Retina (tissue), 1 donor: ENCODE measurements around the gene KCNC1.

ENCODE experiments used
- DNase-seq: peaks from one replicate; pipeline ENCODE4 v3.0.0-alpha.2; 2016

KCNC1 gene

DNA sequence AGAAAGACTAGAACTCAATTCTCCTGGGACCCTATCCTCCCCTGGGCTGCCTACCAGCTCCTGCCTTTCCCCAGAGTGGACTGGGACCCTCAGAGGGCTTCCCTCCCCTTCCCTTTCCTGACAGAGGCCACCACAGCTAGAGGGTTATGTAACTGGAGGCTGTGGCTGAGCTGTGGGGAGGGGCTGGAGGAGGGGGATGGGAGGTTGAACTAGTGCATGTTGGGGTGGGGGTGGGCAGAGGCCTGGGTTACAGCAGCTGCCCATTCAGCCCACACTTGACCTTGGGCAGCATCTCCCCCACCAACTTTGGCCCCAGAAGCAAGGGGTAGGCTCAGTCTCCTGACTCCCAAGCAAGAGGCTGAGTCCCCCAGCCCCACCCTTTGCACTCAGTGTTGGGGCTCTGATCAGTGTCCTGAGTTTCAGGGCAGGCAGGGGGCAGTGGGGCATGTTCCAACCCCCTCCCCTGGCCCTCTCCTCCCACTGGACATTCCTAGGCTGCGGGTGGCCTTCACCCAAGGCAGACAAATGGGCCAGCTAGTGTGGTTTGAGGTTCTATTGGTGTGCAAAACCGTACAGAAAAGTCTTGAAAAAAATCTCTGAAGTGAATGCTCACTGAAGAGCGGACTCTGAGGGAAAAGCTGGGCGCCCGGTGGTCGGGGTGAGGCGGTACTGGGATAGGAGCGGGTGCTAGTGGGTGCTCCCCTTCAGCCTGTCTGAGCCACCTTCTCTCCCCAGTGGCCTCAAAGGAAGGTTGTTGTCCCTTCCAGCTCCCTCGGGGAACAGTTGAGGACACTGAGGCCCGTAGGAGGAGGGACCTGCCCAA lies 3.8 kb downstream of the KCNC1 start:
- DNase-seq = no peak

DNA sequence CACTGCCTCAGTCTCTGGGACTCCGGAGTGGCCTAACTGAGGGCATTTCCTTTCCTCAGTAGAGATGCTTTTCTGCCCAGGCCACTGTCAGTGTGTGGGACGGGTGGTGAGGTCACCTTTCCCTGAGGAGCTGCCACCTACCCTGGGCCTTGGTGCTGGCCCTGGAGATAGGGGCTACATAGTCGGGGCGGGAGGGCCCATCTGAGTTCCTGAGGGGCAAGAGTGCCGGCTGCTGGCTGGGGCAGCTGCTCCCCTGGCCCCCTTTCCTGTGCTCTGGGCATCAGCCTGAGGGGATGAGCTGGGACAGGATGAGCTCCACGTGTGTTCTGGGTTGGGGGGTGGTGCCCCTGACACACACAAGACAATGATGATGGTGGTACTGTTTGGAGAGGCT lies 5.4 kb downstream of the KCNC1 start:
- DNase-seq = no peak

DNA sequence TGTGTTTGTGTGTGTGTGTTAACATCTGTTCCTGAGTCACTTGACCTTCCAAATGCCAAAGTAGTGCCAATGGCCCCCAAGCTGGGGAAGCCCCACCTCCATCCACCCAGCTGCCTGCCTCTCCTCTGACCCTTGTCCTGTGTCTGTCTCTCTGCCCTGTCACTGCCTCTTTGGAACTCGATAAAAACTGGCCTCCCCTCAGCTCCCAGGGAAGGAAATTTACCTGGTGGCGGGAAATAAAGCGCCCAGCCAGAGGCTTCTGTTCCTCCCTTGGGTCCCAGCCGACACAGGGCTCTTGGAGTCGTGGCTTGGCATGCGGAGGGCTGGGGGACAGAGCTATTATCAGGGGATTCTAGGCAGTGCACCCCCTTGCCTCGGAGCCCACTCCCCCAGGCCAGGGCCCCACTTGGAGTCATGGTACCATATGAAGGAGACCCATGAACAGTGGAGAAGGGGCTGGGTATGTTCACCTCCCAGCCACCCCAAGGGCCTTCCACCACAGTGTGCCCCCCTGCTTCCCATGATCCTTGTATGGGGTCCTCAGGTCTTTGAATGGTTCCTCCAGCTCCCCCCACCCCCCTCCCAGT lies 6.2 kb downstream of the KCNC1 start:
- DNase-seq = no peak

DNA sequence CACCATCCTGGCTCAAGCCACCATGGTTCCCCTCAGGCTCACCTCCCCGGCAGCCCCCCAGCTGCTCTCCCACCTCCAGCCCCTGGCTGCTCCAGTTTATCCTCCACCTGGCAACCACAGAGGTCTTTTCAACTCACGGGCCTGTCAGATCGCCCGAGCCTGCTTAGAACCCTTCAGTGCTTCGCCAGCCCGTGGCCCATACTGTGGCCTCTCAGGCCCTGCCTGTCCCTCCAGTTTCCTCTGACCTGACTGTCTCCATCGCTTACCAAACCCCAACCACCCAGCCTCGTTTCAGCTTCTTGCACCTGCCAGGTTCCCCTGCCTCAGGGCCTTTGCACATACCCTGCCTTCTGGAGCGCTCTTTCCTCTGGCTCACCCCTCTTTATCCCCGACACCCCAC lies 6.9 kb downstream of the KCNC1 start:
- DNase-seq = no peak

DNA sequence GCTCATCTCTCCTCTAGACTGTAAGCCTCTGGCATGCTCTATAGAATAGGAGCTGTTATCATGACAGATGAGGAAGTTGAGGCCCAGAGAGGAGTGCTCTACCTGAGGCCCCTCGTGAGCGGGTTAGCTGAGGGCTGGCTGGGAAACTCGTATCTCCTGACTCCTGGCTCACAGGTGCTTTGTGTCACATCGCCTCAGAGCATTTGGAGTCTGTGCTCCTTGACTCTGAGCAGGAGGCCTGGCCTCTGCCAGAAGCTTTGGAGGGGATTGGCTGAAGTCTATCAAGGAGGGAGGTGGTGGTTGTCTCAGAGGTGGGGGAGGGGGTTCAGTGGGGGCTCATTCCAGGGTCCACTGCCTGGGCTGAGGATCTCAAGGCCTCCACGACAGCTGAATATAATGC lies 7.4 kb downstream of the KCNC1 start:
- no peak for DNase-seq

DNA sequence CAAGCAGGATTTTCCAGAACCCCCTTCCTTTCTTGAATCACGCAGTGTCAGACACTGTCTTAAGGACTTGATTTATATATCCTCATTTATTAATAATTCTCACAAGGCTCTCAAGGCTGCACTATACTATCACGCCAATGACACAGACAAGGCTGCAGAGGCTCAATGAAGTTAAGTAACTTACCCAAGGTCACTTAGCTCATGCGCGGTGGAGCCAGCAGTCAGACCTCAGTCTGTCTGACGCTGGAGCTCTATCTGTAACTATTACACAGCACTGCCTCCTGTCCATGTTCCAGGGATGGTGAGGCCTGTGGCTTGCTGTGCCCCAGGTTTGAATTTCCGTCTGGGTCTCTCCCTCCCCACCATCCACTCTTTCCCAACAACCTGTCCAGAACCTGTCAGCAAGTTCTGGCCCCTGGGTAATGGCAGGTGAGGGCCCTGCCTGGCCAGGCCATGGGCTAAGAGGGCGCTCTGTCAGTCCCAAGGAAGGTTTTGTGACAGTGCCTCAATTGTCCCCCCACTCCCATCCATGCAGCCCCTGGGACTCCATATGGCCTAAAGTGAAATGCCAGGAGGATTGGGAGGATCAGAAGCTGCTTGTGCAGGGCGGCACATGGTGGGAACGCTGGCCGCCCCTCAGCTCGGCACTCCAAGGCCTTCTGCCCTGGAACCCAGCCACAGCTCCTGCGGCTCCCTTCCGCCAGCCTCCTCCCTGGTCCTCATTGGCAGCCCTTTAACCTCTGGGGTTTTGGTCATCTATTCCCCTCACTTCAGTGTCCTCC lies 8.6 kb downstream of the KCNC1 start:
- DNase-seq = no peak

DNA sequence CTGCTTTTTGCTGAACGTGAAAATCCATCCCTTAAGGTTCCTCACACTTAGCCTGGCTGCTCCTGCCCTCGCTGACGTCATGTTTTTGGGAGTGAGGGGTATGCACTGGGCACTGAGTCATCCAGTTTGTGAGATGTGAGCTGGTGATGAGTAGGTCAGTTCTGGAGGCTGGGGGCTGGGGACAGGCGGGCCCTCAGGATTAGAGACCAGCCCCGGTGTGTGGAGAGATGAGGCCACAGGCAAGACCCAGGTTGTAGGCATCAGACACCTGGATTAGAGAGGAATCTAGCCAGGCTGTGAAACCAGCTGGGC lies 9.2 kb downstream of the KCNC1 start:
- DNase-seq = no peak

DNA sequence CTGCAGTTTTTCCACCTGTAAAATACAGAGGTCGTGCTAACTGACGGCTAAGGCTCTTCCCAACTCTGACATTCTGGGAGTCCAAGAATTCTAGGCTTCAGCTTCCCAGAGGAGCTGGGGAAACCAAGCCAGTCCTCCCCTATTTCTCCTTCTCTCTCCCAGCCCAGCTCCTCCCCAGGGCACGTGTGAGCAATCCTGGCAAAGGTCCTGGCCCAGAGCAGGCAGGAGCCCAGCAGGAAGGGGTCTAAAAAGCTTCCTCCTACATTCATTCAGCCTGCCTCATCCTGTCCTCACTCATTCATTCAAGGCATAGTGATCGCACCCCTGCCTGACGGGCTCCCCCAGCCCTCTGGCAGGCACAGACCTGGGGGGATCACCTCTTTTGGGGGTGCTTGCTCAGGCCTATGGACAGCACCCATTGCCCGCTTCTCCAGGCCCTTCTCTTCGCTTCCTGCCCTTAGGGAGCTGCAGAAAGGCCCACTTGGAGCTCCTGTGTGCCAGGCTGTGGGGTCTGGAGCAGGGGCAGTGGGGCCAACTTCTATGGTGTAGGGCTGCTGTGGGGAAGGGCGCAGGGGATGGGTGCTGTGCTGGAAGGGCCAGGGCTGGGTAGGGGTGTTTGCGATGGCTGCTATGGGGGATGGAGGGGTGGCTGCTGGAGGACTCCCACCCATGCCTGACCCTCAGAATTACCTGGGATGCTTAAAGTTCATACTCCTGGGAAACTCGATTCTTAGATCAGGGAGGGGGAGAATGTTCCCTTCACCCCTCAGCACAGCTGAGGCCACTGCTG lies 9.8 kb downstream of the KCNC1 start:
- DNase-seq = no peak

DNA sequence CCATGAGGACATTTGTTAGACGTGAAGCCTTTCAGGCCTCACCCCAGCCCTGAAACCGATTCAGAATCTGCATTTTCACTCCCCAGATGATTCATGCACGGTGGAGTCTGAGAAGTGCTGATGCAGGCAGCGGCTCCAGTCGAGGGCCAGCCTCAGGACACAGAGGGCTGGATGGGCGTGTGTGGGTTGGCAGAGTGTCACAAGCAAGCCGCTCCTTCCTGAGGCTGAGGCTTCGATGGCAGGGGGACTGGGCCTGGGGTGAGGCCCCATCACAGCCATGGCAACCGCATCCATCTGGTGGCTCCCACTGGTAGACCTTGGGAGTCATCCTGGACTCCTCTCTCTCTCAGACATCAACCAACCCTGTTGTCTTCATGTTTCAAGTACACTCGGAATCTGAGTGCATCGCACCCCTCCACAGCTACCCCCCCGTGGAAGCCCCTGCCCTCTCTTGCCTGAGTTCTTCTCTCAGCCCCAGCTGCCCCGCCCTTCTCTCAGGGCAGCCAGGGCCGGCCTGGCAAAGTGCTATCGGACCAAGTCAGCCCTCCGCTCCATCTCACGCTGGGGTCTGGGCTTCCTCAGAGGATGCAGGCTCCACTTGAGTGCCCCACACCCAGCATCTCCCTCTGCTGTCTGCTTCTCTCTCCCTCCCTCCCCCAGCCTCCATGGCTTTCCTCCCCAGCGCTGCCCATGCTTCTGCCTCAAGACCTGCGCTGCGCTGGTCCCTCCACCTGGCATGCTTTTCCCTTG lies 10.6 kb downstream of the KCNC1 start:
- DNase-seq = no peak

DNA sequence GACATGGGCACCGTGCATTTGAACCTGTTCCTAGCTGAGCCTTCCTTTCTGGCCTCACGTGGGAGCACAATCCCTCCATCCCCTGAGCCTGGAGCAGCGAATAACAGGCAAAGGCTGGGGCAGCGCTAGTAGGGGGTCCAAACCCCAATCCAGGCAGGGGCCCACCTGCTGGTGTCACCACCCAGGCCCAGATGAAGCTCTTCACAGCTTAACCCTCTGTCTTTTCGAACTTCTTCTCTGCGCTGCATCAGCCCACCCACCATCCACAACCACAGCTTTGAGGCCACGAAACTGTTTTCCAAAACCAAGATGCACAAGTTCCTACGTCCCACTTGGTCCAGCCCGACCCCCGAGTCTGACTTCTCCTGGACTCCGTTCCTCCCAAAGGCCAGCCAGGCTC lies 11.5 kb downstream of the KCNC1 start:
- no peak for DNase-seq

DNA sequence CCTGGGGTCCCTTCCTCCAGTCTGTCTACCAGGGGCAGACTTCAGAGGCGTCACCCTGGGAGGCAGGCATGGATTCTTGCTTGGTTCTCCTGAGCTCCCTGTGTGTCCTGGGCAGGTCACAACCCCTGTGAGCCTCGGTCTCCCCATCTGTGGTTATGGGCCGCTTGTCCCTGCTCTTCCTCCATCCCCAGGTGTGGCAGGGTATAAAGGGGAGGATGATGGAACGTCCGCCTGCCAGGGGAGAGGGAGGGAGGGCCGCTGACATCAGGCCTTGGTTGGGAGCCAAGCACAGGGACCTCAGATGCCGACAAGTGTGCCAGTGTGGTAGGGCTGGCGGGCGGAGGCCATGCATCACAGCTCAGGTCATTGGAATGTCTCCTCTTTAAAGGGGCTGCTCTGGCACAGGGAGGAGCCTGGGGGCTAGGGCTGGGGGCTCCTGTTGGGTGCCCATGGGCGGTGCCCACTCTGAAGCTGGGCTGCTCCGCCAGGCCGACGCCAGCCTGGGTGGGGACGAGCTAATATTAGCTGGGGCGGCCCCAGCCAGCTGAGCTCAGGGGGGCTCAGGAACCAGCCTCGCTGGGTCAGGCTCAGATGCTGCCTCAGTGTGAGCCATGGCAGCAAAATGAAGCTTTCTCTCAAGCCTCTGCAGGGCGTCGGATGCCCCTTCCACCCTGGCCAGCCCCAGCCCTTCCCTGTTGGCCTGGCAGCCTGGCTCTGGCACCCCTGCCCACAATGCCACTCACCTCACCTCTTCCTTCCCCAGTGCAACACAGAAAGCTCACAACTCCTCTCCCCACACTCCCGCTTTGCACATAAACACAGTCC lies 12.8 kb downstream of the KCNC1 start:
- no peak for DNase-seq

DNA sequence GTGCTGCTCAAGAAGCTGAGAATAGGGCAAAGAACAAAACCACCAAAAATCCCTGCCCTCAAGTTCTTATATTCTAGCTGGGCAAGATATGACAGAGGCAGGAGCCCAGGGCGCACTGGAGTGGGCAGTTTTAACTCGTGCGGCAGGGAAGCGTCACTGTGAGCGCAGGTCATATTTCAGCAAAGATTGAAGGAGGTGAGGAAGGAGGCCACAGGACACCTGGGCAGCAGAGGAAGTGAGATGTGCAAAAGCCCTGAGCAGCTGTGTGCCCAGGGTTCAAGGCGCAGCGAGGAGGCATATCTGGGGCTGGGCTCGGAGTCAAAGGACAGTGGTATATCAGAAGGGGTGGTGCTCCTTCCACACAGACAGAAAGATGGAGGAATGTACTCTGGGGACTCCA lies 13.5 kb downstream of the KCNC1 start:
- DNase-seq = no peak

DNA sequence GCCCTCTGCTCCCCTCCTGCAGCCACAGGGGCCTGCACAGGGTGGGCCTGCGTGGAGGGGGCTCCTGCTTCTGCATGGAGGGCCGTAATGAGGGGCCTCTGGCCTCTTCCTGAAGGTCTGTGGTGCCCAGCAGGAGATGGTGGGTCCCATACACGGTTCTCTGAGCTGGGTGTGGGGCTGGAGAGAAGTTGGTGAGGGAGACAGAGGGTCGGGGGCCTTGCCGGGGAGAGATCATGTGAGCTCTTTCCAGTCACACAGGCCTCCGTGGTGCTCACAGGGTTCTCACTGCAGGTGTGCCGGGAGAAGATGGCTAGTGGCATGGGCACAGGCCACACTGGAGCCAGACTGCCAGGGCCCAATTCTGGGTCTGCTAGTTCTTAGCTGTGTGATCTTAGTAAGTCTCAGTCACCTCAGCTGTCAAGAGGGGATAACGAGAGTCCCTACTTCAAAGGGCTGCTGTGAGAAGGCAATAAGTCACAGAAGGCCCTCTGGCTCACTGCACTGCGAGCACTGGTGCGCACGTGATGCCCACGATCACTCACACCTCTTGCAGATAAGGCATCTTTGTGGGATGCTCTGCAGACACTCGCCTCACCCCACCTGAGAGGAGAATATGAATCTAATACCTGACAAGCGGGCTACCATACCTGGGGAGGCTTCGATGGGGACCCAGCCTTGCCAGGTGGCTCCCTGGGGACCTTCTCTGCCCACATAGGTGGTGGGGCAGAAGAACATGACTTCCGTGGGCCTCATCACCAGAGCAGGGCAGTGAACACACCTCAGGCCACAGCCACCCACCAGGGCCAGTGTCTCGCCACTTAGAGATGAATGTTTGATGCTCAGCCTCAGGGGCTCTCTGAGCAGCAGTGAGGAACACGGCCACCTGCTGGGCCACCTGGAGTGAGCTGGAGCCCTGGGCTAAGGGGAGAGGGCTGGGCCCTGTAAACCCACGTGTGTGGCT lies 14.5 kb downstream of the KCNC1 start:
- no peak for DNase-seq

DNA sequence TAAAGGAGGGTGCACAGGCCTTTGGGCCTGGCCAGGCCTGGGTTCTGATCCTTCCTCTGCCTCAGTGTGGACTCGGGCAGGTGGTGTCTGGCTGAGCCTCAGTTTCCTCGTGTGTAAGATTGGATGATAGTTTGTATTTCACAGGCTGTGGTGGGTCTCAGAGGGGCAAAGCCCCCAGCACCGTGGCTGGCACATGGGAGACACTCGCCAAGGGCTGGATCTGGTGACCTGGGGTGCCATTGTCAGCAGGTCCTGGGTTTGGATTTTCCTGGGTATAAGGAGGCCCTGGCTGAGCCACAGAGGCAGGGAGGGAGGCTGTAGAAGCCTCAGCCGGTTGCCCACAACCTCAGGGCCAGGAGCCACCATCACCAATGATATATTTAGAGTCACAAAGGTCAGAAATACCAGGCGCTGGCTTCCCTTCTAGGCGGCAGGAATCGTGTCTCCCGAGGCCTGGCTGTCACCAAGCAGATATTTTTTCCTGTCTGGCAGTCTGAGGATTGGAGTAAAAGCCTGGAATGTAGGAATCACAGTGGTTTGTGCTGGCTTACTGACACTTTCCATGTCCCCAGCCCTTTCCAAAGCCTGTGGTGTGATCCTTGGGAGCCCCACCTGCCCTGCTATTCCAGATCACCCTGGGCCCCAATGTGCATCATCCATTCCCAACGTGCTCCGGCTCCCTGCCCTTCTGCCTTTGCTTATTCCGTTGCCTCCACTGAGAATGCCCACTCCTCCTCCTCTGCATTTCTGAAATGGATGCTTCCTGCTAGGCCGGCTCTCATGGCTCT lies 15.6 kb downstream of the KCNC1 start:
- no peak for DNase-seq

DNA sequence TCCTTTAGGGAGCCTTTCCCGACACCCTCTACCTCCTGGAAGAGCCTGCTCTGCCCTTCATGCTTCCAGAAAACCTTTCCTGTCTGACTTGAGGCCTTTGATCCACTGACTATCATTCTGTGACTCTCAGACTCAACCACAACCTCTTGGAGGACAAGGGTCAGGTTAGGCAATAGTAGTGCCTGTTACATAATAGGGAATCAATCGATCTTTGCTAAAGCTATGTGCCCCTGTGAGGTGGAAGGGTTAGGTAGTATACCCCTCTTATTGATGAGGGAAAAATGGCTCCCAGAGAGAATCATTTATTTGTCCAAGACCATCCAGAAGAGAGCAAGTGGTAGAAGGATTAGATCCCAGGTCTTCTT lies 16.2 kb downstream of the KCNC1 start:
- DNase-seq = no peak

DNA sequence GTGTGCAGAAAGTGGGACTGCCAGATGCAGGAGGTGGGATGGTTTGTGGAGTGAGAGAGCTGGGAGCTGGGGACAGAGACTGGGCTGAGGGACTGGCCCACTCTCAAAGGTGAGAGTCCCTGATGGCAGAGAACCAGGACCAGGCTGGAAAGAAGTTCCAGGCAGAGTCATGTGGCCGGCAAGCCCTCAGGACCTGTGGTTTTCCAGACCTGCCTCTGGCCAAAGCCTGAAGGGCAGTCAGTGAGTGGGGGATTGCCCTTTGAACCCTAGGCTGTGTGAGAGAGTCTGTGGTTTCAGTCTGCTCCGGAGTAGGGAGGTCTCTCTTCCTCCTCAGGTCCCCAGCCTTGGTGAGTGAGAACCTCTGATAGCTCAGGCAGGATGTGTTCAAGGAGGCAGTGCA lies 17.0 kb downstream of the KCNC1 start:
- DNase-seq = no peak

DNA sequence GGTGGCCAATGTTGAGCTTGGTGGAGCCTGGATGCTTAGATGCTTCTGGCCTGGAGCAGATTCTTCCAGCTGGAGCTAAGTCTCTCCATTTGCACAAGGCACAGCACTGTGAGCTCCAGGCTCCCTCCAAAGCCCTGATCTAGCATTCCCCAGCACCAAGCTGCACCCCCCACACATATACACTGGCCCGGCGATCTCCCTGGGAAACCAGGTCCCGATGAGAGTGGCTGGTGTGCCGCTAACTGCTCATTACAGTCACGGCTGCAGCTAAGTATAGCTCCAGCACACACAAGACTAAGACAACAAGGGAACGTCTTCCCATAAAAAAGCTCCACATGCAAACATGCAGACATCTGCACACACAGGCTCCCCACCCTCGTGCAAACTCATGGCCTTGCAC lies 17.6 kb downstream of the KCNC1 start:
- no peak for DNase-seq

DNA sequence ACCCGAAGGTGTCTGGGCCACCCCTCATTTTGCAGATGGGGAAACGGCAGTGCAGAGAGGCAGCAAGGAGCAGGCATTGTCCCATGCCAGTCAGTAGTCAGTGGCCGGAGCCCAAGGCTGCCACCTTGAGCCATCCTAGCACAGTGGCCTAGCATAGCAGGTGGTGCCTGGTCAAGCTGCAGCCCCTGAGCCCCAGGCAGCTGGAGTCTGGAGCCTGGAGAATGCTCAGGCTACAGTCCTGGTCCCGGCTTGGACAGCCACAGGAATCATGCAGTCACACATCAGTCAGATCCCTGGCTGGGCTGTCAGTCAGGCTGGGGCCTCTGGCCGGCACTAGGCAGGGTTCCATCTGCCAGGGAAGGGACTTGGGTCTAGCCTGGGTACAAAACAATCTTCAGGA lies 18.6 kb downstream of the KCNC1 start:
- no peak for DNase-seq

DNA sequence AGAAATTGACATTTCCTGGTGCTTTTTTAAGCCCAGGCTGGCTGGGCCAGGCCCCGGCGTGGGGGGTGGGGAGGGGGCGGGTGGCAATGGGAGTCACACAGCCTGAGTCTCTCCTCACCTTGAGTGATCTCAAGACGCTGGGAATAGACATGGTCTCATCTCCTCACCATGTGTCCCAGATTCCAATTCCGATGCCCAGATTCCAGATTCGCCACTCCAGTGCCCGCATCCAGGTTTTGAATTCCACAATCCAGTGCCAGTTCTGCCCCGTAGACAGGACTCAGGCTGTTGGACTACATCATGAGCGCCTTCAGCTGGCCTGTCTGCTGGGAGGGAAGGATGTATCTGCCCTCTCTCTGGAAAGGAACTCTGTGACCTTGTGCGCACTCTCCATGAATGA lies 19.1 kb downstream of the KCNC1 start:
- no peak for DNase-seq

DNA sequence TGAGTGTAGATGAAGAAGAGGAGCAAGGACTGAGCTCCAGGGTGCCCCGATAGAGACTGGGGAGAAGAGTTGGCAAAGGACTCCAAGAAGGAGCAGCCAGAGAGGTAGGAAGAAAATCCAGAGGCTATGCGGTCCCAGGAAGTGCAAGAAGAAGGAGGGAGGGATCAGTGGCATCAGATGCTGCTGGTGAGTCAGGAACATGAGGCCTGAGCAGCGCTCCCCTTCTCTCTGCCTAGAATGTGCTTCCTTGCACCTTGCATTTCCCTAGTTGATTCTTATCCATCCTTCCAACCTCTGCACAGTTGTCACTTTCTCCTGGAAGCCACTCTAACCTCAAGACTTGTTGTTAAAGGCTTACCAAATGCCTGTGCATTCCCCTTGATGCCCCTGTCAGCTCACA lies 21.3 kb downstream of the KCNC1 start:
- no peak for DNase-seq
